Astrocyte of the spinal cord (primary cell): ENCODE results near the gene UNC5C.

Source experiments
- DNase-seq: peaks from one replicate; pipeline ENCODE4 v3.0.0; 2011; ENCODE audit warnings: low read depth, low spot score
- H3K4me3 ChIP-seq: 2 replicates; pipeline ENCODE4 v1.5.1; 2011; ENCODE audit warnings: low read depth, mild to moderate bottlenecking, low read length, moderate library complexity
- in situ Hi-C: cut with HindIII; loops from 2 replicates; pipeline ENCODE4 v1.10.0; 2017; ENCODE audit warnings: low sequenced_read_pairs
- TF ChIP-seq, protein P1 (sequence below): IDR thresholded peaks from 2 replicates; pipeline ENCODE4 v1.5.1; 2012; ENCODE audit warnings: low read depth, mild to moderate bottlenecking, low read length, inconsistent platforms

UNC5C gene

DNA sequence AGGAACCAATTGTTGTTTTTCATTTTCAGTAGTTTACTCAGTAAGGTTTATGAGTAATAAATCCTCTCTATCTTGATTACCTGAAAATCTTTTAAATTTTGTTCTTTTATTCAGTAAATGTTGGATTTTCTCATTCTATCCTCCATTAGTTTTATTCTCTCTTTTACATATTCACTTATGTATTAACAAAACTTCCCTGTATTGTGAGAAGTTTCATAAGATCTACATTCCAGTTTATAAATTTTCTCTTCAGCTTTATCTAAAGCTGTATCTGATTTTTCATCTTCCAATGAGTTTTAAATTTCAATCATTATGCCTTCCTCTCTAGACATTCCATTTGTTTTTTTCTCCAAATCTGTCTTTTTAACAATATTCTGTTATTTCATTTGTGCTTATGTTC is 310.2 kb downstream of the UNC5C start:
- in situ Hi-C loops: no loop called here
- no peak for DNase-seq
- TF ChIP-seq, protein P1, sequence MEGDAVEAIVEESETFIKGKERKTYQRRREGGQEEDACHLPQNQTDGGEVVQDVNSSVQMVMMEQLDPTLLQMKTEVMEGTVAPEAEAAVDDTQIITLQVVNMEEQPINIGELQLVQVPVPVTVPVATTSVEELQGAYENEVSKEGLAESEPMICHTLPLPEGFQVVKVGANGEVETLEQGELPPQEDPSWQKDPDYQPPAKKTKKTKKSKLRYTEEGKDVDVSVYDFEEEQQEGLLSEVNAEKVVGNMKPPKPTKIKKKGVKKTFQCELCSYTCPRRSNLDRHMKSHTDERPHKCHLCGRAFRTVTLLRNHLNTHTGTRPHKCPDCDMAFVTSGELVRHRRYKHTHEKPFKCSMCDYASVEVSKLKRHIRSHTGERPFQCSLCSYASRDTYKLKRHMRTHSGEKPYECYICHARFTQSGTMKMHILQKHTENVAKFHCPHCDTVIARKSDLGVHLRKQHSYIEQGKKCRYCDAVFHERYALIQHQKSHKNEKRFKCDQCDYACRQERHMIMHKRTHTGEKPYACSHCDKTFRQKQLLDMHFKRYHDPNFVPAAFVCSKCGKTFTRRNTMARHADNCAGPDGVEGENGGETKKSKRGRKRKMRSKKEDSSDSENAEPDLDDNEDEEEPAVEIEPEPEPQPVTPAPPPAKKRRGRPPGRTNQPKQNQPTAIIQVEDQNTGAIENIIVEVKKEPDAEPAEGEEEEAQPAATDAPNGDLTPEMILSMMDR: no peak
- no peak overlapping the region for H3K4me3 ChIP-seq

DNA sequence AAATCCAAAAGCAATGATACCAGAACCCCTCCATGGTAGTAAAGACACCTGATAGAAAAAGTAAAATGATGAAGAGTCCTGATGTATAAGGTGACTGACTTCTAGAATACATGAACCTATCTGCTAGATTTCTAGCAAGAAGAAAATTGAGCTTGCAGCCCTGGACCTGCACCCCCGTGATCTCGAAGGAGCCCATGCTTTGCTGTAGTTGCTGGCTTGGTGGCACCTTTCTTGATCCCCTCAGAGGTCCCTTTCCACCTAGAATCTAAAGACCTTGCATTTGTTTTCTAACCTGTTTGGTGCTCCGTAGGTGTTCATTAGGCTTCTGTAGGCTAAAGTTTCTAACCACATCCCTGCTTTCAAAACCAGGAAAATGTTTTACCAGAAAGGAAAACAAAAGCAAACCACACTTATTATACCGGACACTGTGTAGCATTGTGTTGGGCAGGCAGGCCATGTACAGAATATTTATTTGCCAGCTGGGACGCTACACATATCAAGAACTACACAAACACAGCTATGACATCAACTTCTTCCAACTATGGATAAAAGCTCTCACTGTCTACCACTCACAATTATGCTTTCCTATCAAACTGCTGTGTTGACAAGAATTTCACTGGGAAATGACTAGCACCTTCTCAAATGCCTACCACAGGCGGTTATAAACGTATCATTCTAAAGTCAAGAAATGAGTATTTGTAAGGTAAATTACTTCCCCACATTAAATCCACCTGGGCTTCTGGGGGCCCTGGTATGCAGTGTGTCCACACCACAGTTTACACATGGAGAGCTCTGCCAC is 316.2 kb downstream of the UNC5C start:
- H3K4me3 ChIP-seq: no peak overlapping the region
- DNase-seq: no peak
- in situ Hi-C loops: no loop called here
- TF ChIP-seq, protein P1: no peak

DNA sequence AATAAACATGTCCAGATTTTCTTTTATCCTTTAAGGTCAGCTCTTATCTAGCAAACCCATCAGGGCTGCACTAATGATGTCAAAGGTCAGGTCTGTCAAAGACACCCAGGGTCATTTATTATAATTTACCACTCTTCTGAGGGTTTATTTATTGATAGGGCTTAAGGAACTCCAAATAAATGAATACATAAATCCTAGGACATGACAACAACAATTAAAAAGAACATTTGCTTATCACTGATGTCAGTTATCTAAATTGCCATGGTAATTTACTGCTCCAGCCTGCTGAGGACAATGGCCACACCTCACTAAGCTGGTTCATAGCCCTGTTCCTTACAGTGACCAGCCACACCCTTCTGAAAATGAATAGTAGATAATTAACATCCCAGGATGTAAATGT is 317.1 kb downstream of the UNC5C start:
- in situ Hi-C loops: no loop called here
- no peak overlapping the region for H3K4me3 ChIP-seq
- DNase-seq: no peak
- TF ChIP-seq, protein P1: no peak

DNA sequence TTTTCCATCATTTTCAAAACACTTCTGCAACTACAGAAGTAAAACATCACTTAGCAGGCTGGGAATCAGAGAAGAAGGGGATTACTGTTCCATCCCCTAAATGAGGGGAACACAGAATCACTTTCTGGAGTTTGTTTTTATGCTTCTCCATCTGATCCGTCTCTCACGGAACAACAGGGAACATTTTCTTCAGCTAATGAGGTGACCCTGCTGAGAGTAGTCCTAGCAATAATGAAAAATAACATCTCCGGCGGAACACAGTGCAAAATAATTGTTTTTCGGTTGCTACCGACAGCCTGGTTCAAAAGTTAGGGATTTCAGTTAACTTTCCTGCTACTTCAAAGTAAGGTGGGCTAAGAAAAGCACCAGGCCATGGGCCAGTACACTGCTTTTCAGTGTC is 322.9 kb downstream of the UNC5C start:
- no peak for DNase-seq
- in situ Hi-C loops: no loop called here
- no peak overlapping the region for H3K4me3 ChIP-seq
- TF ChIP-seq, protein P1: no peak

DNA sequence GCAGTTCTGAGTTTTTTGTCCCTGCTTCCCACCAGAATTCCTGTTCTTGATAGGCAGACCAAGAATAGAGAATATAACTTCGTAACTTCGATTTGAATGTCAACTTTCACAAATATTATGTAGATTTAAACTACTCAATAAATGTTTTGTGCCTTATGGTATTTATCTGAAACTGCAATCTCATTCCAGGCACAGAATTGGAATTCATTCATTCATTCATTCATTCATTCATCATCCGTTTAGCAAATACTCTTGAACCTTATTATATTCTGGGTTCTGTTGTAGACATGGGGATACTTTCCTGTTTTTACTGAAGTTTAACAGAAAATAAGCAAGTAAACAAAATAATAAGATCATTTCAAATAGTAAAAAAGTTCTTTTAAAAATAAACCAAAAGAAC is 324.4 kb downstream of the UNC5C start:
- TF ChIP-seq, protein P1: no peak
- DNase-seq: no peak
- in situ Hi-C loops: no loop called here
- H3K4me3 ChIP-seq: no peak overlapping the region

DNA sequence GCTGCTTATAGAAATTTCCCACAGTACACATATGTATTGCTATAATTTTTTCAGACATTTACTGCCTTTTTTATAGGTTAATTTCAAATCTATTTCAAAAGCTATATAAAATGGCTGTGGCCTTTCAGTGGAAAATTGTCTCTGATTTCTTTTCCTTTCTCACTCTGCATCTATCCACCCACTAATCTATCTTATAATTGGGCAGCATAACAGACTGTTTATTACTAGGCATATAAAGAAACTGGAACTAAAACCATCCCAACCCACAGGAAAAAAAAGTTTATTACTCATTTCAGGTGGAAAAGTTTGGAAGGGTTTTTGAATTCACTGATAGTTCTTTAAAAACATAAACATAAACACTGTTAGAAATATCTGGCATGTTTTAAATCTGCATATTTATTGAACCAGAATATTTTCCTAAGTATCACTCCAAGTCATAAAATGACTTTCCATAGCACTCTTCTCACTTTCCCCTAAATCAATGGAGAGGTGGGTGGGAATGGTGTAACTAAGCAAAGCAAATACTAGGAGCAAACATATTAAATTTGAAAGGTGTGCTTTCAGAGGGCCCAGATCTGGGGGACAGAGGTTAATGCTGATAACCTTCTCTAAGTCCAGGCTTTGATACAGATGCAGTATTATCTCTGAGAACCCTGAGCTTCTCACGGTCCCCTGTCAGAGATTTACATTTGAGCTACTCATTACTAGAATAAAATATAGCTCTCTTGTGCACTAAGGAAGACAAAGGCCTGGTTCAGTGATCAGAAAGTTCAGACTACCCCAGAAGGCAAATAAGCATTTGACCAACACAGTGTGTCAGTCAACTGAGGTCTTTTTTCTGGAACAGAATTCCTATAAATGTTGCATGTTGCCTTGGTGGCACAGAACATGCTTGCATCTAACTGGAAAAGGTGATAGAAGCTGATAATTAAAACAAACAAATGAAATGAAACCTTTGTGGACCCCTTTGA is 328.3 kb downstream of the UNC5C start:
- TF ChIP-seq, protein P1: no peak
- H3K4me3 ChIP-seq: no peak overlapping the region
- DNase-seq: no peak
- in situ Hi-C loops: no loop called here
